SJSA1 (cell line): Measurements from ENCODE around the gene FRG2C. TPM values are rescaled to one million over a fixed set of nuclear protein-coding genes. Genes with fewer than 3 reads are reported as not detected.
"Not testable (repeated sequence)": the region's sequence is repeated elsewhere in the genome, so short reads cannot be mapped to it uniquely, and the experiment has no call there.

Experiments
- DNase-seq, 2 experiments: peaks; one replicate each; pipeline ENCODE4 v3.0.0-alpha.2; 2015 to 2020; ENCODE audit warnings: low spot score in 2 of 2, low read depth in 1 of 2
- H3K27ac ChIP-seq: fragments of 250-450 bp; sonication (Bioruptor Pico); 2 replicates; pipeline ENCODE4 v1.5.1; 2020; ENCODE audit warnings: mild to moderate bottlenecking, moderate library complexity
- H3K27me3 ChIP-seq: fragments of 250-450 bp; sonication (Bioruptor Pico); replicated peaks from 2 replicates; pipeline ENCODE4 v1.5.1; 2020; ENCODE audit warnings: mild to moderate bottlenecking, moderate library complexity
- H3K36me3 ChIP-seq: fragments of 250-450 bp; sonication (Bioruptor Pico); 2 replicates; pipeline ENCODE4 v1.5.1; 2020; ENCODE audit warnings: mild to moderate bottlenecking
- H3K4me1 ChIP-seq: fragments of 250-450 bp; sonication (Bioruptor Pico); replicated peaks from 2 replicates; pipeline ENCODE4 v1.6.1; 2021; ENCODE audit warnings: mild to moderate bottlenecking
- H3K4me3 ChIP-seq: fragments of 250-450 bp; sonication (Bioruptor Pico); 2 replicates; pipeline ENCODE4 v1.5.1; 2020; ENCODE audit warnings: mild to moderate bottlenecking
- H3K9me3 ChIP-seq: fragments of 250-450 bp; sonication (Bioruptor Pico); replicated peaks from 2 replicates; pipeline ENCODE4 v1.5.1; 2020; ENCODE audit warnings: mild to moderate bottlenecking
- total RNA-seq: library from RNA; depleted of rRNA; stranded (reverse); fragments of >200 nt; shearing (Covaris generic); gene quantifications from 2 replicates; pipeline ENCODE4 v1.2.3, GENCODE V29; 2014; rRNA removed

The FRG2C gene
- total RNA-seq = not detected in 2 replicates

- not testable (repeated sequence) for DNase-seq, H3K4me3 ChIP-seq, H3K27me3 ChIP-seq
These were observed at the start of gene FRG2C for GRCh38 chr3:75664028-75664427. Gene FRG2C, plus strand, starts transcription at chr3:75664328. Its CDS starts 52 bp downstream, at chr3:75664380.

GRCh38 chr3:75618666-75619305 is 45.3 kb upstream of the FRG2C start:
- H3K27ac ChIP-seq = not testable (repeated sequence)

More at GRCh38 chr3:75664028-75664427, at the start of gene FRG2C:
- H3K27ac ChIP-seq, H3K9me3 ChIP-seq, H3K36me3 ChIP-seq, H3K4me1 ChIP-seq: not testable (repeated sequence)

GRCh38 chr3:75619481-75620031 is 44.6 kb upstream of the FRG2C start:
- H3K4me3 ChIP-seq, H3K27me3 ChIP-seq, H3K27ac ChIP-seq, H3K9me3 ChIP-seq, DNase-seq, H3K4me1 ChIP-seq, H3K36me3 ChIP-seq: not testable (repeated sequence)

More at GRCh38 chr3:75618666-75619305, 45.3 kb upstream of the FRG2C start:
- not testable (repeated sequence) for H3K4me3 ChIP-seq, H3K27me3 ChIP-seq, H3K9me3 ChIP-seq, H3K4me1 ChIP-seq, H3K36me3 ChIP-seq, DNase-seq

- H3K36me3 ChIP-seq, H3K27ac ChIP-seq, H3K9me3 ChIP-seq, H3K4me1 ChIP-seq, H3K4me3 ChIP-seq, H3K27me3 ChIP-seq, DNase-seq: not testable (repeated sequence)
These were observed 42.4 kb upstream of the FRG2C start for GRCh38 chr3:75621772-75622171.

GRCh38 chr3:75623656-75624055 is 40.5 kb upstream of the FRG2C start:
- H3K4me3 ChIP-seq, H3K9me3 ChIP-seq, DNase-seq, H3K27me3 ChIP-seq, H3K36me3 ChIP-seq, H3K27ac ChIP-seq, H3K4me1 ChIP-seq: not testable (repeated sequence)

- H3K9me3 ChIP-seq, H3K4me1 ChIP-seq, H3K27me3 ChIP-seq, H3K4me3 ChIP-seq, H3K36me3 ChIP-seq, H3K27ac ChIP-seq, DNase-seq: not testable (repeated sequence)
These were observed 33.1 kb upstream of the FRG2C start for GRCh38 chr3:75630887-75631535.

GRCh38 chr3:75631541-75631940 is 32.6 kb upstream of the FRG2C start:
- DNase-seq = no peak
- H3K4me3 ChIP-seq = no peak overlapping the region
- H3K4me1 ChIP-seq = no peaks in the 10 kb centered on the region
- H3K27me3 ChIP-seq = no peaks in the 10 kb centered on the region
- H3K36me3 ChIP-seq = no peaks in the 10 kb centered on the region
- no peaks in the 10 kb centered on the region for H3K9me3 ChIP-seq
- no peak overlapping the region for H3K27ac ChIP-seq

- H3K4me1 ChIP-seq, H3K27ac ChIP-seq, H3K4me3 ChIP-seq, H3K36me3 ChIP-seq, H3K27me3 ChIP-seq, DNase-seq, H3K9me3 ChIP-seq: not testable (repeated sequence)
These were observed 25.2 kb upstream of the FRG2C start for GRCh38 chr3:75638947-75639346.

- not testable (repeated sequence) for H3K4me3 ChIP-seq, H3K36me3 ChIP-seq, H3K27me3 ChIP-seq, DNase-seq, H3K9me3 ChIP-seq, H3K27ac ChIP-seq, H3K4me1 ChIP-seq
These were observed 23.0 kb upstream of the FRG2C start for GRCh38 chr3:75641107-75641517.

- H3K27ac ChIP-seq, H3K27me3 ChIP-seq, H3K4me1 ChIP-seq, H3K9me3 ChIP-seq, H3K4me3 ChIP-seq, H3K36me3 ChIP-seq: not testable (repeated sequence)
- peak in 1 of 2 experiments; percentile 10 for DNase-seq
These were observed 20.9 kb upstream of the FRG2C start for GRCh38 chr3:75643031-75643800.

GRCh38 chr3:75645548-75645947 is 18.6 kb upstream of the FRG2C start:
- H3K4me3 ChIP-seq, H3K9me3 ChIP-seq, H3K27me3 ChIP-seq, H3K36me3 ChIP-seq, H3K27ac ChIP-seq, H3K4me1 ChIP-seq, DNase-seq: not testable (repeated sequence)

GRCh38 chr3:75650191-75650590 is 13.9 kb upstream of the FRG2C start:
- H3K27me3 ChIP-seq = no peaks in the 10 kb centered on the region
- H3K4me3 ChIP-seq = no peak overlapping the region
- no peak overlapping the region for H3K27ac ChIP-seq
- H3K36me3 ChIP-seq = no peaks in the 10 kb centered on the region
- no peaks in the 10 kb centered on the region for H3K9me3 ChIP-seq
- no peaks in the 10 kb centered on the region for H3K4me1 ChIP-seq
- DNase-seq = no peak

GRCh38 chr3:75655101-75655904 is 8.8 kb upstream of the FRG2C start:
- not testable (repeated sequence) for H3K27ac ChIP-seq, DNase-seq, H3K27me3 ChIP-seq, H3K4me3 ChIP-seq, H3K9me3 ChIP-seq, H3K36me3 ChIP-seq, H3K4me1 ChIP-seq
